Tibial artery (tissue), 4 donors: ENCODE measurements around the gene RBM25.

ENCODE experiments used
- DNase-seq, 2 donors: peaks; one replicate each; pipeline ENCODE4 v3.0.0-alpha.2; 2019
- H3K27ac ChIP-seq, 2 donors: fragments of 200-600 bp; sonication (generic) in 1 of 2; 1 replicate in 1 of 2; 2 replicates in 1 of 2; pipeline ENCODE4 v1.5.1; 2018 to 2019; ENCODE audit warnings: mild to moderate bottlenecking in 1 of 2
- H3K27me3 ChIP-seq, 2 donors: fragments of 200-600 bp; sonication (generic) in 1 of 2; one replicate each; pipeline versions ENCODE4 v1.5.1 to v1.6.0; 2016 to 2019
- H3K36me3 ChIP-seq, 3 donors: fragments of 200-600 bp; sonication (generic) in 2 of 3; one replicate each; pipeline ENCODE4 v1.5.1; 2016 to 2019; ENCODE audit warnings: mild to moderate bottlenecking in 2 of 3
- H3K4me1 ChIP-seq, 4 donors: fragments of 200-600 bp; sonication (generic) in 2 of 4; 1 replicate in 3 of 4; 2 replicates in 1 of 4; pipeline ENCODE4 v1.5.1; 2016 to 2019
- H3K4me3 ChIP-seq, 2 donors: fragments of 200-600 bp; sonication (generic) in 1 of 2; 1 replicate in 1 of 2; 2 replicates in 1 of 2; pipeline ENCODE4 v1.5.1; 2018 to 2019; ENCODE audit warnings: mild to moderate bottlenecking in 2 of 2
- H3K9me3 ChIP-seq, 3 donors: fragments of 200-600 bp; sonication (generic) in 1 of 3; one replicate each; pipeline ENCODE4 v1.5.1; 2016 to 2019
- CTCF ChIP-seq, 2 experiments: fragments of 200-600 bp in 1 of 2; fragments of 450-650 bp in 1 of 2; IDR thresholded peaks; one replicate each; pipeline ENCODE4 v1.5.1; 2017 to 2019; ENCODE audit warnings: antibody characterized with exemption in 2 of 2, mild to moderate bottlenecking in 1 of 2, moderate library complexity in 1 of 2
- intact Hi-C: fragments of 100-400 bp; cut with DNase I; formaldehyde crosslinking; loops from one replicate; pipeline ENCODE4 v1.15.0; 2023; ENCODE audit warnings: low total_unique reads

The RBM25 gene

DNA sequence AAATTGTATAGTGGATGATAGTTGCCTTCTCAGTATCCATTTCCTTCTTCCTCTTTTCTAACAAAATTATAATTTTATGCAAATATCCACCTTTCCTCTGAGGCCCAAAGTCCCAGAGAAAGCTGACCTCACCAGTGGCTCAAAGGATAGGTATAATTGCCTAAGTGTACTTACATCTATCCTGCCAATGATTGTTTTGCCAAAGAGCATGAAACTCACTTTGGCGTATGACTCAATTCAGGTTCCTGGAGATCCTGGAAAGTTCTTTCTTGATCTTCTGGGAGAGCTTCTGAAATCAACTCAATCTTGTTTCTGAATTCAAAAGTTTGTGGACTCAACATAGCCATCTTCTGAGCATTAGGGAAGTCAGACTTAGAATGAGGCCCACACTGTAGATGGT, 10.5 kb upstream of the RBM25 start:
- no peak overlapping the region for H3K27ac ChIP-seq
- no peak for DNase-seq
- H3K4me1 ChIP-seq, result no peaks in the 10 kb centered on the region
- no peak for TF ChIP-seq CTCF (IDR thresholded peaks at IDR 0.05)
- no peaks in the 10 kb centered on the region for H3K27me3 ChIP-seq
- no peak overlapping the region for H3K4me3 ChIP-seq
- H3K36me3 ChIP-seq, result no peaks in the 10 kb centered on the region
- no peaks in the 10 kb centered on the region for H3K9me3 ChIP-seq
- intact Hi-C loops, result no loop called here

DNA sequence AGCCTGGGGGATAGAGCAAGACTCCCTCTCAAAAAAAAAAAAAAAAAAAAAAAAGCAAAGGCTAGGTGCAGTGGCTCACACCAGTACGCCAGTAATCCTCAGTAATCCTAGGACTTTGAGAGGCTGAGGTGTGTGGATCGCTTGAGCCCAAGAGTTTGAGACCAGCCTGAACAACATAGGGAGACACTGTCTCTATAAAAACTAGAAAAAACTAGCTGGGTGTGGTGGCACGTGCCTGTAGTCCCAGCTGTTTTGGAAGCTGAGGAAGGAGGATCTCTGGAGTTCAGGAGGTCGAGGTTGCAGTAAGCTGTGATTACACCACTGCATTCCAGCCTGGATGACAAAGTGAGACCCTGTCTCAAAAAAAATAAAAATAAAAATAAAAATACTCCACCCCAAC, 8.9 kb upstream of the RBM25 start:
- DNase-seq, result no peak
- H3K4me1 ChIP-seq, result no peaks in the 10 kb centered on the region
- no peaks in the 10 kb centered on the region for H3K27me3 ChIP-seq
- H3K4me3 ChIP-seq, result no peak overlapping the region
- no peak for TF ChIP-seq CTCF (IDR thresholded peaks at IDR 0.05)
- intact Hi-C loops, result no loop called here
- no peaks in the 10 kb centered on the region for H3K9me3 ChIP-seq
- H3K36me3 ChIP-seq, result no peaks in the 10 kb centered on the region
- H3K27ac ChIP-seq, result no peak overlapping the region

DNA sequence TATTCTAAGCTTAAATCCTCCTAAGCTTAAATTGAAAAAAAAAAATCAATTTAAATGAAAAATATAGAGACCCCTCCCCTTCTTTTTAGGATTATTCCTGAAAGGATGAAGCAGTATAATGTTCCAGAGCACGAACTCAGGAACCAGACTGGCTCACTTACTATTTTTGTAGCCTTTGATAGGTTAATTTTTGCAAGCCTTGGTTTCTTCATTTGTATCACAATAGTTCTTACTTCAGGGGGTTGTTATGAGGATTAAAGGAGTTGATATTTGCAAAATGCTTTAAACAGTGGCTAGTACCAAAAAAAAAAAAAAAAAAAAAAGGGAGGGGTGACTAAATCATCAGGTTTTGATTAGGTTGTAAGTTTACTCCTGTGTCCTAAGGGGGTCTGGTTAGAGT, 3.1 kb upstream of the RBM25 start:
- intact Hi-C loops, result no loop called here
- Histone ChIP-seq H3K27ac (no peak overlapping the region), H3K27me3 (no peaks in the 10 kb centered on the region), H3K4me3 (no peak overlapping the region), H3K4me1 (peaks cover 0 to 17% (median 5%) of the 10 kb centered on the region in 4 donors), H3K9me3 (no peaks in the 10 kb centered on the region), H3K36me3 (no peaks in the 10 kb centered on the region)
- TF ChIP-seq CTCF (IDR thresholded peaks at IDR 0.05), result no peak
- DNase-seq, result no peak

- H3K27me3 ChIP-seq, result no peaks in the 10 kb centered on the region
- intact Hi-C loops, result no loop called here
- no peaks in the 10 kb centered on the region for H3K36me3 ChIP-seq
- H3K9me3 ChIP-seq, result no peaks in the 10 kb centered on the region
- no peak for DNase-seq
- H3K27ac ChIP-seq, result peak overlapping the region; percentile 88 to 93
- no peak for TF ChIP-seq CTCF (IDR thresholded peaks at IDR 0.05)
- H3K4me3 ChIP-seq, result peak overlapping the region; percentile 65 to 81
- H3K4me1 ChIP-seq, result peaks cover 0 to 44% (median 15%) of the 10 kb centered on the region in 4 donors
Measured at GRCh38 chr14:73057944-73058223, 450 bp upstream of the RBM25 start.

- Histone ChIP-seq H3K9me3 (no peaks in the 10 kb centered on the region), H3K4me1 (peaks cover 0 to 51% (median 15%) of the 10 kb centered on the region in 4 donors), H3K36me3 (peaks cover 0 to 6% (median 0%) of the 10 kb centered on the region in 3 donors), H3K4me3 (peak overlapping the region; percentile 65 to 81), H3K27ac (peak overlapping the region; percentile 88 to 93), H3K27me3 (no peaks in the 10 kb centered on the region)
- DNase-seq, result peak in 1 of 2 donors; percentile 45
- intact Hi-C loops, result no loop called here
- TF ChIP-seq CTCF (IDR thresholded peaks at IDR 0.05), result no peak
Measured at GRCh38 chr14:73058922-73059673, 764 bp downstream of the RBM25 start.
